GM21526 (cell line): ENCODE results near the gene COG8.
"Not testable (repeated sequence)": the region's sequence is repeated elsewhere in the genome, so short reads cannot be mapped to it uniquely, and the experiment has no call there.

ENCODE experiments used
- ATAC-seq: cut with Tn5 transposase; IDR thresholded peaks from one replicate; pipeline ENCODE4 v1.9.1; 2021; ENCODE audit warnings: moderate library complexity; ENCODE audit not compliant: unreplicated experiment, low FRiP score

COG8 gene

GRCh38 chr16:69339289-69340094, at the start of gene COG8, which contains the start of gene NIP7:
COG8 (minus strand) TSS chr16:69339564; CDS start chr16:69339552, 12 bp downstream.
NIP7 (plus strand) TSS chr16:69339772; CDS start chr16:69339830, 58 bp downstream.
- peak; percentile 84 for ATAC-seq

GRCh38 chr16:69386596-69386995, 47.2 kb upstream of the COG8 start:
- no peak for ATAC-seq

GRCh38 chr16:69384974-69385373, 45.6 kb upstream of the COG8 start:
- no peak for ATAC-seq

GRCh38 chr16:69382421-69382820, 43.1 kb upstream of the COG8 start:
- no peak for ATAC-seq

GRCh38 chr16:69381231-69381630, 41.9 kb upstream of the COG8 start:
- no peak for ATAC-seq

- no peak for ATAC-seq
Measured at GRCh38 chr16:69378760-69379159, 39.4 kb upstream of the COG8 start.

GRCh38 chr16:69378036-69378435, 38.7 kb upstream of the COG8 start:
- no peak for ATAC-seq

GRCh38 chr16:69376393-69377059, 37.2 kb upstream of the COG8 start:
- no peak for ATAC-seq

GRCh38 chr16:69373019-69373418, 33.7 kb upstream of the COG8 start:
- ATAC-seq = no peak

GRCh38 chr16:69371564-69371963, 32.2 kb upstream of the COG8 start:
- ATAC-seq = no peak

- ATAC-seq = no peak
Measured at GRCh38 chr16:69368866-69369265, 29.5 kb upstream of the COG8 start.

- no peak for ATAC-seq
Measured at GRCh38 chr16:69367980-69368379, 28.6 kb upstream of the COG8 start.

GRCh38 chr16:69366431-69366830, 27.1 kb upstream of the COG8 start:
- no peak for ATAC-seq

- ATAC-seq = no peak
Measured at GRCh38 chr16:69365901-69366300, 26.5 kb upstream of the COG8 start.

- ATAC-seq = no peak
Measured at GRCh38 chr16:69364088-69364487, 24.7 kb upstream of the COG8 start.

GRCh38 chr16:69363281-69363717, 23.9 kb upstream of the COG8 start:
- no peak for ATAC-seq

- not testable (repeated sequence) for ATAC-seq
Measured at GRCh38 chr16:69360070-69360469, 20.7 kb upstream of the COG8 start.

- no peak for ATAC-seq
Measured at GRCh38 chr16:69351309-69352027, 12.1 kb upstream of the COG8 start, which contains the start of gene TMED6. TMED6 (minus strand) TSS chr16:69351786; CDS start chr16:69351753, 33 bp downstream.

- ATAC-seq = no peak
Measured at GRCh38 chr16:69350536-69351133, 11.3 kb upstream of the COG8 start.

GRCh38 chr16:69349536-69349935, 10.2 kb upstream of the COG8 start:
- no peak for ATAC-seq

- ATAC-seq = no peak
Measured at GRCh38 chr16:69348222-69348621, 8.9 kb upstream of the COG8 start.
